Activated effector memory CD4-positive, alpha-beta T cell treated with Interleukin-2 at 50 U/mL for 16 hours (primary cell): ENCODE data around the gene NOTCH2NLA.
"Not testable (repeated sequence)": the region's sequence is repeated elsewhere in the genome, so short reads cannot be mapped to it uniquely, and the experiment has no call there.

ENCODE experiments used
- DNase-seq: peaks from one replicate; pipeline ENCODE4 v3.0.0-alpha.2; 2020

NOTCH2NLA gene

DNA sequence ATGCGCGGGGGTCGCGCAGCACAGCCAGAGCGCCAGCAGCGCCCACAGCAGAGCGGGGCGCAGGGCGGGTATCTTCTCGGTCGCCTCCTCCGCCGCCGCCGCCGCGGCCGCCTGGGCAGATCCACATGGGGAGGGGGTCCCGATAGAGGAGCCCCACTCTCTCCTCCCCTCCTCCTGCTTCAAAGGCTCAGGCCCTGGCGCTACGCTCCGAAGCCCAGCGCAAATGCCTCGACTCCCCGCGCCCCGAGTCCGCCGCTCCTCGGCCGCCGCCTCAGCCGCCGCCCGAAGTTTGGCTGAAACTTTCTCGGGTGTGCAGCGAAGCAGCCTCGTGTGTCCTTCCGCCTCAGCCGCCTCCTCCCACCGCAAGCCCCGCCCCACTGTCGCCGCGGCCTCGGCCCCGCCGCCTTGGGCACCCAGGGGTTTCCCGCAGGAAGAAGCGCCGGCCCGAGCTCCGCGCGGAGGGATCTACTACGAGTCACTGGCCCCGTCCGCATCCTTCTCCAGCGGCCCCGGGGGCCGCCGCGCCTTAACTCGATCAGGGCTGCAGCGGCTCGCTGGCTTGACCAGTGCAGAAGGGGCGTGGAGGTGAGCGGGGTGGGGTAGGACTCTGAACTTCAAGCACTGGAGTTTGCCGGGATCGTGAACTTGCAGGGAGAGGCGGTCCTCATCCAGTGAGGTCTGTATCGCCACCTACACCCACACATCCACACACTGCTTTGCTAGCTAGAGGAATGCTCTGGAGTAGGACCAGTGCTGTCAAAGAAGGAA lies at the start of gene NOTCH2NLA:
Gene NOTCH2NLA, minus strand, starts transcription at position 312 of the 768 bp plus-strand sequence. CDS start 39,684 bp downstream, outside the sequence.
- DNase-seq = peak; percentile 38

GRCh38 chr1:146278346-146278745 lies 49.5 kb upstream of the NOTCH2NLA start:
- DNase-seq = not testable (repeated sequence)

- DNase-seq = not testable (repeated sequence)
Measured at GRCh38 chr1:146277087-146277486, 48.3 kb upstream of the NOTCH2NLA start.

DNA sequence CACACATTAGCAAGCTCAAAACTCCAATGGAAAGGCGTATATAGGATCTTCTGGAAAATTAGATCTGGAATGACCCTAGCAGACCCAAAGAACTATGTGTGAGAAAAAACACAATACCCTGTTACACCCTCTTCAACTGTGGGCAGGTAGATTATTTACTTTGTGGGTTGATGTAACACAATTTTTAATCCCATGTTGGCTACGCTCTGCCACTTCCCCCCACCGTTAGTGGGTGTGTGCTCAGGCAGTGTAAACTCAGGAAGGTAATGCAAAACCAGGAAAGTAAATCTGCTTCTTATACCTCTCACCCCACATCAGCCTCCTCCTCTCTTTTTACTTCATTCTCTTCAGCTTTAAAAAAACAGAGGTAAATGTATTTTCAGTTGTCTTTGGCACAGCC lies 45.3 kb upstream of the NOTCH2NLA start:
- not testable (repeated sequence) for DNase-seq

DNA sequence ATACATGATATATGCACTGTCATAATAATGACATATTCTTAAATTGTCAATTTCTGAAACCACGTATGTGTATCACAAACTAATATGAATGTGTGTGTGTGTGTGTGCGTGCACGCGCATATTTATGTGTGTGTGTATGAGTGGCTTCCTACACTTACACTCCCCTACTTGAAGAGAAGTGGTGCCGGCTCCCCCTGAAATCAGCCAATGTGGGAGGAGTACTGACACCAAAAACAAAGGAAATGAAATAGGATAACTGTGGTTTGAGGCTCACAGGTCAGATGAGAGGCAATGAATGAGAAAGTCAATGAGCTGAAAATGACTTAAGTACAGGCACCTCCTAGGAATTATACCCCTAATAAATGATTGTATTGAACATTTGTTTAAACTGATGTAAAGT lies 44.4 kb upstream of the NOTCH2NLA start:
- not testable (repeated sequence) for DNase-seq

DNA sequence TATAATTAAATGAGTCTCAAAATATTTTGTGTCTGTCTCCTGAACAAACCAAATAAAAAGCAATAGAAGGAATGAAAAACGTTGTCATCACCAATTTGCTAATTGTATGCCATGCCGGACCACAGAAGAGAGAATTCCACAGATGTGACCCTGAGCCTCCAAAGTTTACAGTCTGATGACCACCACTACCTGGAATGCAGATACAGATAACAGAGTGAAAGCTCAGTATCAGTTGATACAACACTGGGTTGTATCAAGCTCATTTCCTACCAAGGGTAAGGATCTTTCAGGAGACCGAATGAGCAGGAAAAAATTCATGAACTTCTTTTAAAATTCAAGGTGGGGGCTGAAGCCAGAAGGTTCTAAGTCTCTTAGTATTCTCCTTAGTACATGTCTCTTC lies 43.9 kb upstream of the NOTCH2NLA start:
- not testable (repeated sequence) for DNase-seq

DNA sequence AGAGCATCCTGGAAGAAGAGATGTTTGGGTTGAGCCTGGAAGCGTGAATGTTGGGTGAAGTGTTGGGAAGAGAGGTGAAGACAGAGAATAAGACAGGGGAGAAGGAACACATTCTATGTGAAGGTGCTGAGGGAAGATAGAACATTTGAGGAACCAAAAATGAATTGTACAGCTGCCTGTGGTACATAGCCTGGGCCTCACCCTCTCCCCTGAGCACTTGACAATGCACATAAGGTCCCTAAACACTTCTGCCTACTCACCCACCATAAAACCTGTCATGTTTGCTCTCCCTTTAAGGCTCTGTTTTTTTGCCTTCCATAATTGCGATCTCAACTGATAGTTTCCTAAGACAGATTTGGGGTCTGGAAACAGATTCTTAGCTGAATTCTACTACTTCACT lies 43.2 kb upstream of the NOTCH2NLA start:
- not testable (repeated sequence) for DNase-seq

DNA sequence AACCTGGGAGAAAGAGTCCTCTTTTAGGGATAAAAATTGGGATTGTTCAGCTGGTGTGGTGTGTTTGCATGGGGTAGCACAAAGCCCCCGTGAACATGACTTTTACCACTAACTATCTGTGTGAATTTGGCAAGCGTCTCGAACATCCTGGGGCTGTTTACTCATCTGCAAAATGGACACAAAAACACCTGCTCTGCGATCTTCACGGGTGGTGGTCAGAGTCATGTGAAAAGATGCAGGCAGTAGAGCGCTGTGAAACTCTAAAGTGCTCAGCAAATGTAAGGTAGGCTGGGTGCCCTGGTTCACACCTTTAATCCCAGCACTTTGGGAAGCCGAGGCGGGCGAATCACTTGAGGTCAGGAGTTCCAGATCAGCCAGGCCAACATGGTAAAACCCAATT lies 41.3 kb upstream of the NOTCH2NLA start:
- DNase-seq = not testable (repeated sequence)

DNA sequence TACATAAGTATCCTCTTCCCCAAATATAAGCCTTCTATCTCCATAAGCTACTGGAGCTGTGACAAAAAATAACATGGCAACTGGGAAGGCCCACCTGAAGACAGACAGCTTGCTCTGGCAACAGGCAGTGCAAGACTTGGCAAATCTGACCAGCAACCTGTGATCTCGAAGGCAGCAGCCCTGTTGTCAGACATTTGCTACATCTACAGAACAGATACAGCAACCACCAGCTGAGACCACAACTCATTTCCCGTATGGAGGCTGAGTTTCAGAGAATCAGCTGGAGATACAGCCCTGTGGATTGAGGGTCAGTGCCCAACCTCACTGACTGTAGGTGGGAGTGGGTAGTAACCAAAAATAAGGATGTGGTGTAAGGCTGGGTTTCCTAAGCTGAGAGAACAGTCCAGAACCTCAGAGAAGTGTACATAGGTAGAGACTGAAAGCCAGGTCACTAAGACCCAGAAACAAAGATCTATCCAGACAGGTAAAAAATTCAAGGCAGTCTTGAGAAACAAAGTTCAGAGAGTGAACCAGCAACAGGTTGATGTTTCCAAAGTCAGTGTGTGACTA lies 37.4 kb upstream of the NOTCH2NLA start:
- DNase-seq = not testable (repeated sequence)

- not testable (repeated sequence) for DNase-seq
Measured at GRCh38 chr1:146264761-146265160, 35.9 kb upstream of the NOTCH2NLA start.

GRCh38 chr1:146260006-146260730 lies 31.3 kb upstream of the NOTCH2NLA start:
- not testable (repeated sequence) for DNase-seq

DNA sequence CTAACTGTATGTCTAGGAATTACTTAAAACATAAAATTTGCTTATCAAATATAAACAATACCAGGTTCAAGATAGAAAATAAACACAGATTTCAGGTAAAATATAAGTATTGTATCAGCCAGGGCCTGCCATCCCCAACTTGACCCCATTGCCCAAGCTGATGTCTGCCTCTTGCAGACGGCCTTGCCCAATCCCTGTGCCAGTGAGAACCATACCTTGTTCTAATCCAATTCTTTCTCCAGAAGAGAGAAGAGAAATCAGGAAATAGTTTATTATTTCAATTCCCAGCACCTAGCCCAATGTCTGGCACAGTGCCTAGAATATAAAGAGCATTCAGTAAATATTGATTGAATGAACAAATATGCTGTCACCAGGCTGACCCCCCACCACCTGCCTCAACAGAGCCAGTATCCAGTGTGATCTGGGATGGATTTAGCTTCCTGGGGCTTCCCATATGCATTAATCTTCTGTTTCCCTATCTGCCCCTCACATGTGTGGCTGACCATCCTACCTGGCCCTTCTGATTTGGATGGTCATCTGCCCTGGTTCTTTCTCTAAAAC lies 29.3 kb upstream of the NOTCH2NLA start:
- DNase-seq = not testable (repeated sequence)

- not testable (repeated sequence) for DNase-seq
Measured at GRCh38 chr1:146254569-146255197, 25.9 kb upstream of the NOTCH2NLA start.

GRCh38 chr1:146253249-146253855 lies 24.5 kb upstream of the NOTCH2NLA start:
- not testable (repeated sequence) for DNase-seq

DNA sequence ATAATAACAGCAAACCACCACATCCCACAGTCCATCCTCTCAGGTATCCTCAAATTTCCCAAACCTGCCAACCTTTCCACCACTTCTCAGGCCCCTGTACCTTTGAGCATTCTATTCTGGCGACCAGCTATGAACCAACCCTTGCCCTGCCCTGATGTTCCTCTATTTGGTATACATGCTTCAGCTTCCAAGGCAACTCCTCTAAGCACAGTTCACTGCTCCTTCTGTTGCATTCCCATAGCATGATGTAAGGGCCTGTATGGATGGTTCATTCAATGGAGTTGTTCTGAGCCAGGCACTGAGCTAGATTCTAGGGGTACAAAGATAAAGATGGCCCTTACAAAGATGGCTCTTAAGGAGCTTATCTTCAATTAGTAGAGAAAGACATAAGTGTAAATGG lies 22.7 kb upstream of the NOTCH2NLA start:
- not testable (repeated sequence) for DNase-seq

DNA sequence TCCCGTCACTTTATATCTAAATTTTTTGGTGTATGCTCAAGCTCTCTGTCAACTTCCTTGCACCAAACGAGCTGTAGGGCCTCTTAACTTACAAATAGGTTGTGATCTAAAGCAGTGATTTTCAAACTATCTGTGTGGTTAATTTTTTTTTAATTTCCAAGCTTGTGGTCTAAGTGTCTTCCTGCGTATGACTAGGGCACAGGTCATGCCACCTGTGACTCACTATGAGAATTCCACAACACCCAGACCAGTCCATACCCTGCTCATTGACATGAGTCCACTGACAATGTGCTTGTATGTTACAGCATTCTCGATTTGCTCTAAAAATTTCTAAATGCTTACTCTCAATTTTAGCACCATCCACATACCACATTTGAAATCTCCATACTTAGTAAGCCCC lies 19.8 kb upstream of the NOTCH2NLA start:
- not testable (repeated sequence) for DNase-seq

GRCh38 chr1:146236626-146237025 lies 7.8 kb upstream of the NOTCH2NLA start:
- not testable (repeated sequence) for DNase-seq

GRCh38 chr1:146236026-146236601 lies 7.3 kb upstream of the NOTCH2NLA start:
- DNase-seq = not testable (repeated sequence)

GRCh38 chr1:146228144-146228682 lies 608 bp downstream of the NOTCH2NLA start:
- not testable (repeated sequence) for DNase-seq

DNA sequence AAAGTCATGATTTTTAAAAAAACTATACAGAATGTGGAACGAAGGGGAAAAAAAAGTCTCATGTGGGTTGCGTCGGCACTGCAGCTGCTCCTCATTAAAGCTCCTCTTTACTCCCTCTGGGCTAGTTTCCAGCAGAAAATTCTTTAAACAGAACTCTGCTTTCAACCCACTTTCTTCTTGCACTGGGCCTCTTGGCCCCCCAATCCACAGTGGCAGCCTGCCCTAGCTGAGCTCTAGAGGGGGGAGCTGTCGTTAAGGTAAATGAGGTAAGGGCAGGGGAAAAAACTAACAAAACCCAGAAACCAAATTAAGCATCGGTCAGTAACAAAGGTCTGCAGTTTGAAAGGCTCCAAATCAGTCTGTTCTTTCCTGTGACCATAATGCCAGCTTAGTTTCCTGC lies 54.3 kb downstream of the NOTCH2NLA start:
- not testable (repeated sequence) for DNase-seq

DNA sequence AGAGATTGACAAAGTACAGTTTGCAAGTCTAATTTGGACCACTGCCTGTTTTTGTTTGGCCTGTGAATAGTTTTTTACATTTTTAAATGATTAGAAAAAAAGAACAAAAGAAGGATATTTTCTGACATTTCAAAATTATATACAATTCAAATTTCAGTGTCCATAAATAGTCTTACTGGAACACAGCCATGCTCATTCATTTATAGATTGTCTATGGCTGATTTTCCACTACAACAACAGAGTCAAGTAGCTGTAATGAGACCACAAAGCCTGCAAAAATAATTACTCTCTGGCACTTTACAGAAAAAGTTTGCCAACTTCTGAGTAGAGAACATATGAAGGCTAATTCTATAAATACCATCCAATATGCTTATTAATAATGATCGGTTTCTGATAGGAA lies 61.1 kb downstream of the NOTCH2NLA start:
- DNase-seq = not testable (repeated sequence)

DNA sequence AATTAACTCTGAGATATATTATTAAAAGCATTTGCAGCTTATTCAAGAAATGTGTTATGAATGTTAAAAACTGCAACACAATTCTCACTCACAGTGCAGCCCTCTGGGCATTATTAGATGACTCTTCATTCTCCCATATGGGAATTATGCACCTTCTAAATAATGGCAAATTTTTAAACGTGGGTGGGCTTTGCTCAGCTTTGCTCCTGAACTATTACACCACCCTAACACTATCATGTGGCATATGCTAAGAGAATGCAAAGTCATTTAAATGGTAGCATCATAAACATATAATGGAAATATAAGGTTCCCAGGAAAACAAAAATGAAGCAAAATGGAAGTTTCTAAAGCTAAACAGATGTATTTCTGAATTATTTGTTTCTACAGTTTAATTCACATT lies 61.5 kb downstream of the NOTCH2NLA start:
- DNase-seq = not testable (repeated sequence)
